H1 (cell line): ENCODE measurements around the gene ITSN1. TPM values are rescaled to one million over a fixed set of nuclear protein-coding genes. Genes with fewer than 3 reads are reported as not detected.
A peak's percentile ranks its signal among the peaks of the same experiment; 100 is the strongest.

Experiments
- CTCF ChIA-PET: fragments of 300-600 bp; sonication (Branson Sonifier 250); formaldehyde crosslinking; loops from one replicate; lab custom pipeline; 2021; ENCODE audit not compliant: partially characterized antibody; lab: Charles Lee
- POLR2A ChIA-PET: fragments of 300-600 bp; sonication (Branson Sonifier 250); formaldehyde crosslinking; loops from one replicate; lab custom pipeline; 2021; ENCODE audit warnings: inconsistent platforms; ENCODE audit not compliant: partially characterized antibody; lab: Charles Lee
- DNase-seq, 2 experiments: peaks; one replicate each; pipeline versions ENCODE4 v3.0.0 to v3.0.0-alpha.2; 2010 to 2022; ENCODE audit warnings: low spot score in 2 of 2, low read depth in 1 of 2, mixed read lengths in 1 of 2
- FAIRE-seq: peaks from 2 replicates; lab custom pipeline; 2011; peaks lifted over from hg19 to GRCh38; lab: Jason Lieb, UNC
- H2AFZ ChIP-seq: 2 replicates; pipeline ENCODE4 v1.8.1; 2012; ENCODE audit warnings: low read length, inconsistent platforms
- H2AK5ac ChIP-seq: 2 replicates; pipeline ENCODE4 v1.6.1; 2013; ENCODE audit warnings: low read depth, low read length
- H2BK120ac ChIP-seq: replicated peaks from 2 replicates; pipeline ENCODE3; 2013; ENCODE audit warnings: low read depth, low read length, inconsistent platforms
- H2BK12ac ChIP-seq: 2 replicates; pipeline ENCODE4 v1.6.1; 2013; ENCODE audit warnings: low read depth, low read length
- H2BK15ac ChIP-seq: 2 replicates; pipeline ENCODE4 v1.6.1; 2013; ENCODE audit warnings: low read length
- H2BK20ac ChIP-seq: 2 replicates; pipeline ENCODE4 v1.6.1; 2013; ENCODE audit warnings: low read length
- H2BK5ac ChIP-seq: 2 replicates; pipeline ENCODE4 v1.6.1; 2013; ENCODE audit warnings: low read depth, low read length
- H3K14ac ChIP-seq: 2 replicates; pipeline ENCODE4 v1.6.1; 2013; ENCODE audit warnings: inconsistent platforms; ENCODE audit not compliant: insufficient read length
- H3K18ac ChIP-seq: 2 replicates; pipeline ENCODE4 v1.6.1; 2013; ENCODE audit warnings: low read length; ENCODE audit errors: extremely low read depth
- H3K23ac ChIP-seq: 2 replicates; pipeline ENCODE4 v1.6.1; 2013; ENCODE audit warnings: inconsistent platforms; ENCODE audit not compliant: insufficient read length
- H3K23me2 ChIP-seq: 2 replicates; pipeline ENCODE4 v1.6.1; 2013; ENCODE audit warnings: low read depth, low read length
- H3K27ac ChIP-seq: 2 replicates; pipeline ENCODE4 v1.6.1; 2011; ENCODE audit warnings: low read depth, low read length, inconsistent platforms
- H3K27me3 ChIP-seq, 4 experiments: replicated peaks in 1 of 4; 1 replicate in 1 of 4; 2 replicates in 3 of 4; pipeline versions ENCODE4 v1.6.1 to v1.8.1; 2011 to 2013; ENCODE audit warnings: low read length in 3 of 4, mild to moderate bottlenecking in 3 of 4, inconsistent platforms in 2 of 4, mixed read lengths in 2 of 4, moderate library complexity in 1 of 4; ENCODE audit not compliant: control insufficient read depth in 3 of 4, insufficient read depth in 3 of 4; ENCODE audit errors: extremely low read depth in 1 of 4
- H3K36me3 ChIP-seq, 4 experiments: 2 replicates each; pipeline versions ENCODE4 v1.6.1 to v1.8.1; 2011 to 2013; ENCODE audit warnings: mild to moderate bottlenecking in 4 of 4, low read length in 3 of 4, moderate library complexity in 2 of 4, control low read depth in 1 of 4, inconsistent platforms in 1 of 4; ENCODE audit not compliant: insufficient read depth in 4 of 4, control insufficient read depth in 2 of 4
- H3K4ac ChIP-seq: replicated peaks from 2 replicates; pipeline ENCODE3; 2013; ENCODE audit warnings: low read length, low read depth, mixed read lengths, inconsistent platforms; ENCODE audit not compliant: insufficient read length
- H3K4me1 ChIP-seq, 4 experiments: replicated peaks in 1 of 4; 1 replicate in 1 of 4; 2 replicates in 3 of 4; pipeline versions ENCODE4 v1.6.1 to v1.8.1; 2011 to 2013; ENCODE audit warnings: low read length in 3 of 4, inconsistent platforms in 2 of 4, mixed read lengths in 1 of 4; ENCODE audit not compliant: insufficient read depth in 4 of 4, control insufficient read depth in 3 of 4
- H3K4me2 ChIP-seq, 2 experiments: 2 replicates each; pipeline versions ENCODE4 v1.6.1 to v1.8.1; 2011 to 2013; ENCODE audit warnings: low read depth in 2 of 2, low read length in 2 of 2, control low read depth in 1 of 2, inconsistent platforms in 1 of 2, mild to moderate bottlenecking in 1 of 2; ENCODE audit not compliant: insufficient read depth in 1 of 2
- H3K4me3 ChIP-seq, 4 experiments: fragments of 200-600, 300-600 bp in 1 of 4; sonication (generic), shearing (Covaris generic), sonication (Bioruptor Twin) in 1 of 4; 2 replicates each; pipeline versions ENCODE4 v1.5.1 to v1.8.1; 2011 to 2016; ENCODE audit warnings: low read length in 4 of 4, low read depth in 3 of 4, control low read depth in 2 of 4, inconsistent platforms in 2 of 4, mild to moderate bottlenecking in 2 of 4, mixed read lengths in 1 of 4, moderate library complexity in 1 of 4; ENCODE audit not compliant: insufficient read depth in 2 of 4; ENCODE audit errors: extremely low read depth in 1 of 4
- H3K56ac ChIP-seq: replicated peaks from 2 replicates; pipeline ENCODE3; 2013; ENCODE audit warnings: low read depth, mild to moderate bottlenecking, mixed read lengths, low read length, inconsistent platforms; ENCODE audit not compliant: insufficient read length
- H3K79me1 ChIP-seq: 2 replicates; pipeline ENCODE4 v1.6.1; 2013; ENCODE audit warnings: low read depth, low read length, control low read depth
- H3K79me2 ChIP-seq, 2 experiments: 2 replicates each; pipeline versions ENCODE4 v1.6.1 to v1.8.1; 2012 to 2013; ENCODE audit warnings: low read length in 2 of 2, mild to moderate bottlenecking in 2 of 2, inconsistent platforms in 1 of 2; ENCODE audit not compliant: insufficient read depth in 2 of 2, control insufficient read depth in 1 of 2
- H3K9ac ChIP-seq, 4 experiments: replicated peaks in 1 of 4; 1 replicate in 1 of 4; 2 replicates in 3 of 4; pipeline versions ENCODE4 v1.6.1 to v1.8.1; 2011 to 2013; ENCODE audit warnings: low read depth in 3 of 4, low read length in 3 of 4, control low read depth in 2 of 4, mild to moderate bottlenecking in 2 of 4, moderate library complexity in 2 of 4, inconsistent platforms in 1 of 4; ENCODE audit errors: extremely low read depth in 1 of 4
- H3K9me3 ChIP-seq, 2 experiments: 2 replicates each; pipeline versions ENCODE4 v1.6.1 to v1.8.1; 2012 to 2013; ENCODE audit warnings: mild to moderate bottlenecking in 2 of 2, moderate library complexity in 2 of 2, control low read depth in 1 of 2, inconsistent platforms in 1 of 2, low read depth in 1 of 2, low read length in 1 of 2, mixed read lengths in 1 of 2; ENCODE audit not compliant: insufficient read depth in 2 of 2
- H4K20me1 ChIP-seq, 2 experiments: replicated peaks in 1 of 2; 2 replicates each; pipeline versions ENCODE3 to v1.8.1; 2011 to 2013; ENCODE audit warnings: inconsistent platforms in 2 of 2, low read length in 2 of 2, mild to moderate bottlenecking in 1 of 2; ENCODE audit not compliant: insufficient read depth in 2 of 2, control insufficient read depth in 1 of 2
- H4K5ac ChIP-seq: 2 replicates; pipeline ENCODE4 v1.6.1; 2013; ENCODE audit warnings: low read length, low read depth, mixed read lengths, inconsistent platforms; ENCODE audit not compliant: insufficient read length
- H4K8ac ChIP-seq: 2 replicates; pipeline ENCODE4 v1.8.0; 2013; ENCODE audit warnings: mild to moderate bottlenecking, moderate library complexity, low read length, inconsistent platforms; ENCODE audit not compliant: insufficient read depth; ENCODE audit errors: extremely low read depth
- H4K91ac ChIP-seq: replicated peaks from 2 replicates; pipeline ENCODE3; 2013; ENCODE audit warnings: low read length, mixed read lengths, inconsistent platforms; ENCODE audit not compliant: insufficient read length
- ASH2L ChIP-seq: fragments of 200-600, 300-600 bp; sonication (generic); IDR thresholded peaks from one replicate; pipeline ENCODE4 v1.7.1; 2017; ENCODE audit warnings: low read length
- CBX8 ChIP-seq: fragments of 300-800, 300-1000 bp; sonication (generic); IDR thresholded peaks from 2 replicates; pipeline ENCODE4 v1.7.1; 2016; ENCODE audit warnings: low read depth, low read length, borderline replicate concordance
- CREB1 ChIP-seq: IDR thresholded peaks from 2 replicates; pipeline ENCODE4 v1.6.1; 2012; ENCODE audit warnings: inconsistent platforms
- CTBP2 ChIP-seq: IDR thresholded peaks from 2 replicates; pipeline ENCODE4 v1.7.0; 2011; ENCODE audit warnings: borderline replicate concordance, mild to moderate bottlenecking, moderate library complexity, mixed read lengths, low read length; ENCODE audit not compliant: insufficient read depth, insufficient read length
- GTF2F1 ChIP-seq: IDR thresholded peaks from 2 replicates; pipeline ENCODE4 v1.6.1; 2012; ENCODE audit warnings: low read depth, low read length, improper control_type of control experiment, borderline replicate concordance
- JUND ChIP-seq: IDR thresholded peaks from 2 replicates; pipeline ENCODE4 v1.6.1; 2011; ENCODE audit warnings: mild to moderate bottlenecking, improper control_type of control experiment, low read length
- KDM4A ChIP-seq: IDR thresholded peaks from one replicate; pipeline ENCODE4 v1.7.1; 2012; ENCODE audit warnings: low read depth, mild to moderate bottlenecking, moderate library complexity, low read length, inconsistent platforms; ENCODE audit not compliant: severe bottlenecking
- KDM5A ChIP-seq: fragments of 200-600 bp; IDR thresholded peaks from 2 replicates; pipeline ENCODE4 v1.7.1; 2012; ENCODE audit warnings: mild to moderate bottlenecking, low read length, inconsistent platforms, mixed read lengths
- NRF1 ChIP-seq: IDR thresholded peaks from 2 replicates; pipeline ENCODE4 v1.6.1; 2011; ENCODE audit warnings: mild to moderate bottlenecking, low read depth, low read length, improper control_type of control experiment
- TAF7 ChIP-seq: optimal IDR thresholded peaks from 2 replicates; pipeline ENCODE3; 2011; ENCODE audit warnings: low read depth, mild to moderate bottlenecking, inconsistent platforms, low read length, moderate library complexity, borderline replicate concordance
- YY1 ChIP-seq: IDR thresholded peaks from 2 replicates; pipeline ENCODE4 v1.6.1; 2011; ENCODE audit warnings: low read depth, mild to moderate bottlenecking, low read length
- WGBS, 2 experiments: shearing (Covaris generic) in 1 of 2; methylation state at CpG; one replicate each; pipeline versions ENCODE4 v1.1.6 to v1.1.7; 2013 to 2015; ENCODE audit warnings: low lambda C conversion rate in 2 of 2, mixed read lengths in 2 of 2, inconsistent platforms in 1 of 2, low coverage in 1 of 2, missing lambda C conversion rate in 1 of 2; ENCODE audit not compliant: insufficient replicate concordance in 2 of 2, insufficient coverage in 1 of 2, insufficient read length in 1 of 2; ENCODE audit errors: extremely low coverage in 1 of 2, missing lambda C conversion rate in 1 of 2; 5-methylcytosine and 5-hydroxymethylcytosine counted together
- polyA plus RNA-seq, 7 experiments: library from polyadenylated mRNA; depleted of rRNA in 3 of 7; stranded (reverse) in 5 of 7; unstranded in 2 of 7; fragments of >200 nt in 5 of 7; fragments of 200-250 nt in 2 of 7; gene quantifications; 1 replicate in 5 of 7; 2 replicates in 1 of 7; 4 replicates in 1 of 7; pipeline versions ENCODE4 v1.2.1 to v1.2.3, GENCODE V29; 2011 to 2013; ENCODE audit warnings: missing spikeins in 2 of 7, mixed read lengths in 2 of 7
- total RNA-seq: library from RNA; stranded (reverse); fragmentation: NEBNext Ultra II Directional; extraction: Animal tissue kit (Norgen Biotek cat#: 25700); gene quantifications from 2 replicates; pipeline ENCODE4 v1.2.1, GENCODE V29; 2021

ITSN1 gene
- total and polyA plus RNA-seq, 2 of the 8 experiments (the other 6 are each of a cell fraction or from before 2014, with no cell fraction given): 60.8 to 78.1 TPM

DNA sequence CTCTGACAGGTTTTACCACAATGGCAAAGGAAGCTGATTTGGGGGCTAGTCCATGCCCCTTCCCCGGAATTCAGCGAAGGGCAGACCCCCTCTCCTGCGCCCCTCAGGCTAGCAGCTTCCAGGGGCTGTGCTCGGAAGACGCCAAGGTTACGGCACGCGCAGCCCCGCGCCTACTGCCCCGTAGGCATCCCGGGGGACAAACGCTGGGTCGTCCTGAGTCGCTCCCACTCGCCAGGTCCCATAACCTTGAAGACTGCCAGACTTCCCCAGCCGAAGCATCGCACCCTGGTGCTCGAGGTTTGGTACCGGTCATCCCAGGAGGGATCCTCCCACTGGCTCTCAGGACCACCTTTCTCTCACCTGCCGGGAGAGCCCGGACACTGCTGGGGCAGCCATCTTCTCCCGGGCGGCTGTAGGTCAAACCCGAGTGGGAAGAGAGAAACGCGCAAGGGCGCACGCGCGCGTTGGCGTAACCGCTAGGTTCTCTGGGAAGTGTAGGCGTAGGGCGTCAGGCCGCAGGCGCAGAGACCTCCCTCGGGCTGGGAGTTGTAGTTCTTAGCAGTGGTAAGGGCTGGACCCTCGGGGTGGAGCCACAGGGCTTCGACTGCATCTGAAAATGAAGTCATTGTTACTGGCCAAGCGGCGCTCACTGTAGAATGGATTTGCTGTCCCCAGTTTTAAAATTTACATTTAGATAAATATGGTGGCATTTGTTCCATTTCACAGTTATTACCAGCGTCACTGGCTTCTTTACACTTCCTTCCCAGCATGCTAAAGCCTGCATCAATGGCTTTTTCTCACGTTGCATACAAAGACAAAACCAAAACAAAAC, 273.3 kb downstream of the ITSN1 start, which contains the start of gene ATP5PO:
TSS of gene ATP5PO (minus strand) at position 437 of the 832 bp plus-strand sequence. CDS start at position 396, 41 bp downstream.
- H3K4ac ChIP-seq: peak within 1 kb of the TSS; percentile 24
- H3K14ac ChIP-seq: no peak within 1 kb of the TSS
- peaks cover 0 to 4% (median 1%) of the 10 kb centered on the region in 4 experiments; a peak in 1 of 7 replicates for H3K4me1 ChIP-seq
- peak within 1 kb of the TSS; percentile 90 for H2AFZ ChIP-seq
- H2BK120ac ChIP-seq: no peak within 1 kb of the TSS
- H3K27me3 ChIP-seq: no peaks in the 10 kb centered on the region
- no peak within 1 kb of the TSS for H3K23ac ChIP-seq
- peaks cover 0 to 2% of the 10 kb centered on the region in 2 experiments for H4K20me1 ChIP-seq
- FAIRE-seq (peak; percentile 95), DNase-seq (peak; percentile 92 to 96)
- ChIA-PET CTCF (interaction anchor here (1.1 to 1.9 kb wide), 5 partner anchors 13 to 38 kb away, joined by 3 to 7 read pairs (median 4); no protein-coding TSS in a partner anchor), POLR2A (interaction anchor here (0.6 to 1.7 kb wide), 5 partner anchors 13 to 157 kb away, joined by 3 to 6 read pairs (median 5); partner anchors contain the start of genes MRPS6 and SLC5A3)
- H3K79me2 ChIP-seq: peaks cover 4 to 31% of the 10 kb centered on the region in 2 experiments; a peak in 3 of 4 replicates
- no peaks in the 10 kb centered on the region; the same call in 1 of the 2 replicates for H3K79me1 ChIP-seq
- H3K18ac ChIP-seq: peak within 1 kb of the TSS; percentile 100
- H3K9ac ChIP-seq: peak within 1 kb of the TSS; percentile 51 to 94 (median 90)
- peak within 1 kb of the TSS; percentile 70 for H3K56ac ChIP-seq
- no peak within 1 kb of the TSS for H2BK15ac ChIP-seq
- H2BK20ac ChIP-seq: 0 out of 2 replicates have a peak within 1 kb of the TSS, but pooled peaks have one; percentile 13
- peak within 1 kb of the TSS; percentile 91 to 99 (median 96) for H3K4me3 ChIP-seq
- H2AK5ac ChIP-seq: no peak within 1 kb of the TSS
- H3K4me2 ChIP-seq: peak within 1 kb of the TSS; percentile 65
- peak within 1 kb of the TSS; percentile 95 for H4K5ac ChIP-seq
- H3K23me2 ChIP-seq: peaks cover 2% of the 10 kb centered on the region; the same call in 1 of the 2 replicates
- no peak within 1 kb of the TSS for H2BK12ac ChIP-seq
- H4K8ac ChIP-seq: peak within 1 kb of the TSS; percentile 78; the same call in 1 of the 2 replicates
- peaks cover 2 to 30% (median 18%) of the 10 kb centered on the region in 4 experiments; a peak in 7 of 8 replicates for H3K36me3 ChIP-seq
- 3% methylated on average over 45 of the region's 45 CpGs; no CpG with 5 or more reads in 1 of the 2 experiments for WGBS, 2 experiments
- peak within 1 kb of the TSS; percentile 34 for H4K91ac ChIP-seq
- H3K9me3 ChIP-seq: no peaks in the 10 kb centered on the region
- H2BK5ac ChIP-seq: peak within 1 kb of the TSS; percentile 89; the same call in 1 of the 2 replicates
- H3K27ac ChIP-seq: peak within 1 kb of the TSS; percentile 58
- TF ChIP-seq CTBP2 (no peak), YY1 (peak; percentile 91), GTF2F1 (no peak), TAF7 (peak; percentile 82), NRF1 (peak; percentile 96), ASH2L (peak; percentile 83), CBX8 (no peak), CREB1 (peak; percentile 75), JUND (peak; percentile 33; the same call in 1 of the 2 replicates), KDM4A (peak; percentile 82), KDM5A (peak; percentile 67)
